ENCODE measurements around the gene LHPP.

LHPP gene

GRCh38 chr10:124538706-124539105 is 77.1 kb downstream of the LHPP start:
- Histone ChIP-seq H3K9me2 (replicated peaks; ENCODE audit: control insufficient read depth, low read length) (no peaks in the 10 kb centered on the region), H3K79me2 (ENCODE audit: control insufficient read depth, low read length) (no peaks in the 10 kb centered on the region), H3F3A (ENCODE audit: control insufficient read depth, insufficient read depth) (peaks cover 40% of the 10 kb centered on the region), H3K4me3 (ENCODE audit: low read length) (peak overlapping the region; percentile 49), H3K36me3 (ENCODE audit: control insufficient read depth, low read length) (no peaks in the 10 kb centered on the region), H3K9me3 (ENCODE audit: control insufficient read depth, insufficient read depth, low read length) (no peaks in the 10 kb centered on the region), H3K4me1 (ENCODE audit: control insufficient read depth, low read length) (peaks cover 99% of the 10 kb centered on the region), H4K20me1 (ENCODE audit: control insufficient read depth, insufficient read depth, low read depth, low read length) (no peaks in the 10 kb centered on the region), H3K27ac (ENCODE audit: low read depth, low read length) (peak overlapping the region; percentile 93), H3K27me3 (ENCODE audit: control insufficient read depth, low read length) (no peaks in the 10 kb centered on the region), H3K4me2 (ENCODE audit: low read length) (peak overlapping the region; percentile 59)
- TF ChIP-seq EZH2phosphoT487 (IDR thresholded peaks at IDR 0.05; ENCODE audit: borderline replicate concordance, low read length): no peak
- no peak for TF ChIP-seq CTCF (IDR thresholded peaks at IDR 0.05; ENCODE audit: low read depth, low read length, poor library complexity, severe bottlenecking)

GRCh38 chr10:124539935-124540641 is 78.5 kb downstream of the LHPP start:
- Histone ChIP-seq H3K79me2 (ENCODE audit: control insufficient read depth, low read length) (no peaks in the 10 kb centered on the region), H3K4me1 (ENCODE audit: control insufficient read depth, low read length) (peaks cover 99% of the 10 kb centered on the region), H3K27me3 (ENCODE audit: control insufficient read depth, low read length) (no peaks in the 10 kb centered on the region), H3K4me2 (ENCODE audit: low read length) (peak overlapping the region; percentile 60), H3K9me2 (replicated peaks; ENCODE audit: control insufficient read depth, low read length) (no peaks in the 10 kb centered on the region), H4K20me1 (ENCODE audit: control insufficient read depth, insufficient read depth, low read depth, low read length) (no peaks in the 10 kb centered on the region), H3F3A (ENCODE audit: control insufficient read depth, insufficient read depth) (peaks cover 37% of the 10 kb centered on the region), H3K27ac (ENCODE audit: low read depth, low read length) (peak overlapping the region; percentile 93), H3K4me3 (ENCODE audit: low read length) (peak overlapping the region; percentile 2; the same call in 1 of the 2 replicates), H3K9me3 (ENCODE audit: control insufficient read depth, insufficient read depth, low read length) (no peaks in the 10 kb centered on the region), H3K36me3 (ENCODE audit: control insufficient read depth, low read length) (no peaks in the 10 kb centered on the region)
- TF ChIP-seq CTCF (IDR thresholded peaks at IDR 0.05; ENCODE audit: low read depth, low read length, poor library complexity, severe bottlenecking): peak; percentile 73
- no peak for TF ChIP-seq EZH2phosphoT487 (IDR thresholded peaks at IDR 0.05; ENCODE audit: borderline replicate concordance, low read length)

- H3K4me3 ChIP-seq (ENCODE audit: low read length): no peak overlapping the region
- no peaks in the 10 kb centered on the region for H3K27me3 ChIP-seq (ENCODE audit: control insufficient read depth, low read length)
- no peaks in the 10 kb centered on the region for H3K9me2 ChIP-seq (replicated peaks; ENCODE audit: control insufficient read depth, low read length)
- H4K20me1 ChIP-seq (ENCODE audit: control insufficient read depth, insufficient read depth, low read depth, low read length): no peaks in the 10 kb centered on the region
- H3K36me3 ChIP-seq (ENCODE audit: control insufficient read depth, low read length): no peaks in the 10 kb centered on the region
- H3K4me1 ChIP-seq (ENCODE audit: control insufficient read depth, low read length): peaks cover 99% of the 10 kb centered on the region
- no peaks in the 10 kb centered on the region for H3K9me3 ChIP-seq (ENCODE audit: control insufficient read depth, insufficient read depth, low read length)
- peaks cover 25% of the 10 kb centered on the region for H3F3A ChIP-seq (ENCODE audit: control insufficient read depth, insufficient read depth)
- peak overlapping the region; percentile 32 for H3K4me2 ChIP-seq (ENCODE audit: low read length)
- no peaks in the 10 kb centered on the region for H3K79me2 ChIP-seq (ENCODE audit: control insufficient read depth, low read length)
- H3K27ac ChIP-seq (ENCODE audit: low read depth, low read length): peak overlapping the region; percentile 93
- TF ChIP-seq CTCF (IDR thresholded peaks at IDR 0.05; ENCODE audit: low read depth, low read length, poor library complexity, severe bottlenecking) (no peak), EZH2phosphoT487 (IDR thresholded peaks at IDR 0.05; ENCODE audit: borderline replicate concordance, low read length) (no peak)
Observed at GRCh38 chr10:124541076-124541903, 79.7 kb downstream of the LHPP start.
